VCaP (cell line): Measurements from ENCODE around the gene ATRN.

Experiments
- H3K27ac ChIP-seq: fragments of 450-650 bp; 2 replicates; pipeline ENCODE4 v1.5.1; 2017
- TF ChIP-seq, protein P1 (sequence below): fragments of 450-650 bp; conservative IDR thresholded peaks from 2 replicates; pipeline ENCODE4 v1.5.1; 2017; ENCODE audit warnings: mild to moderate bottlenecking, moderate library complexity

Gene ATRN

DNA sequence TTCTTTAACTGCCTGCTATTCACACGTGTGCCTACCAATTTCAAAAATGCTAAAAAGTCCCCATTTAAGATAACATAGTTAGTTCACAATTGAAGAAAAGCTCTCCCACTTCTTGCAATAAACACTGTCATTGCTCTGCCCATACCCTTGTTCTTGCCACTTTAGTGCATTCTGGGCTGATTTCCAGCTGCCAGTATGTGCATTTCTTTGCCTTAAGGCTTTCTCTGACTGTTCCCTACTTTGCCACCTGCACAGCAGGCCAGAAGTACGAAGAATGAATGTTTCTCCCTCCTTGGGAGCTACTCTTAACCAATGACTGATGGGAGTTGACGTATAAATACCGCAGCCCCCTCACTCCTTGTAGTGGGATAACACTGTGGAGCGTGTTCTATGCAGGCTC lies 16.0 kb upstream of the ATRN start:
- H3K27ac ChIP-seq = no peak overlapping the region
- TF ChIP-seq, protein P1, sequence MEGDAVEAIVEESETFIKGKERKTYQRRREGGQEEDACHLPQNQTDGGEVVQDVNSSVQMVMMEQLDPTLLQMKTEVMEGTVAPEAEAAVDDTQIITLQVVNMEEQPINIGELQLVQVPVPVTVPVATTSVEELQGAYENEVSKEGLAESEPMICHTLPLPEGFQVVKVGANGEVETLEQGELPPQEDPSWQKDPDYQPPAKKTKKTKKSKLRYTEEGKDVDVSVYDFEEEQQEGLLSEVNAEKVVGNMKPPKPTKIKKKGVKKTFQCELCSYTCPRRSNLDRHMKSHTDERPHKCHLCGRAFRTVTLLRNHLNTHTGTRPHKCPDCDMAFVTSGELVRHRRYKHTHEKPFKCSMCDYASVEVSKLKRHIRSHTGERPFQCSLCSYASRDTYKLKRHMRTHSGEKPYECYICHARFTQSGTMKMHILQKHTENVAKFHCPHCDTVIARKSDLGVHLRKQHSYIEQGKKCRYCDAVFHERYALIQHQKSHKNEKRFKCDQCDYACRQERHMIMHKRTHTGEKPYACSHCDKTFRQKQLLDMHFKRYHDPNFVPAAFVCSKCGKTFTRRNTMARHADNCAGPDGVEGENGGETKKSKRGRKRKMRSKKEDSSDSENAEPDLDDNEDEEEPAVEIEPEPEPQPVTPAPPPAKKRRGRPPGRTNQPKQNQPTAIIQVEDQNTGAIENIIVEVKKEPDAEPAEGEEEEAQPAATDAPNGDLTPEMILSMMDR = no peak

DNA sequence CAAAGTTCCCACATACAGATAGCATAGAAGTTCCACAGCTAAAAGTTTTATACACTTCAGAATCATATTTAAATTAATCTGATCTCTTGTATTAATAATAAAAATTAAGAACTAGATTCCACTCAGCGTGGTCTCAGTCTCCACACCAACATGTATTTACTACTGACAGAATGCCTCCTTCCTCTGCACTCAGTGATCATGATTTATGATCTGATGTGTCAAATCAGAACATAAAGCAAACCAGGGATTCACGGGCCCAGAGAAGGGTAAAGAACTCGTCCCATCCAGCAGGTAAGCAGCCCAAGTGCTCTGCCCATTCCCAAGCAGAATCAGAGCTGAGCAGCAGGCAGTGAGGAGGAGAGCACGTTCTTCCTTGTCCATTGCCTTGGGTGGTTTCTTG lies 14.2 kb upstream of the ATRN start:
- H3K27ac ChIP-seq = no peak overlapping the region
- TF ChIP-seq, protein P1 = no peak

DNA sequence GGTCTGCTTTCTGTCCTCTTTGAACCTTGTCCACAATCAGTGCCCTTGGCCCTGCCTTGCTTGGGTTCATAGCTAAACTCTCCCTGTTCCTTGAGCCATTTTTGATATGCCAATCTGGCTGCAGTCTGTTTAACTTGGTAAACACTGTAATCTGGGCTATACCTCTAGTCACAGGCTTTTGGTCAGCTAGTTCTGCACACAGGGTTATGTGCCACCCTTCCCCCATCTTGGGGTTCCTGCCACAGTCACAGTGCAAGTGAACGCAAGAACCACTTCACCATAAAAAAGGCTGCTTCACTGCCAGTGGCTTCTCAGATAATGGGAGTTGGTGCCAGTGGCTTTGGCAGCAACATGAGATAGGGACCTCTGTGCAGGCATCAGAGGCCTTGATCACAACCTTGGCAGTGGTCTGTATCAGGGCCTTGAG lies 10.9 kb upstream of the ATRN start:
- no peak overlapping the region for H3K27ac ChIP-seq

DNA sequence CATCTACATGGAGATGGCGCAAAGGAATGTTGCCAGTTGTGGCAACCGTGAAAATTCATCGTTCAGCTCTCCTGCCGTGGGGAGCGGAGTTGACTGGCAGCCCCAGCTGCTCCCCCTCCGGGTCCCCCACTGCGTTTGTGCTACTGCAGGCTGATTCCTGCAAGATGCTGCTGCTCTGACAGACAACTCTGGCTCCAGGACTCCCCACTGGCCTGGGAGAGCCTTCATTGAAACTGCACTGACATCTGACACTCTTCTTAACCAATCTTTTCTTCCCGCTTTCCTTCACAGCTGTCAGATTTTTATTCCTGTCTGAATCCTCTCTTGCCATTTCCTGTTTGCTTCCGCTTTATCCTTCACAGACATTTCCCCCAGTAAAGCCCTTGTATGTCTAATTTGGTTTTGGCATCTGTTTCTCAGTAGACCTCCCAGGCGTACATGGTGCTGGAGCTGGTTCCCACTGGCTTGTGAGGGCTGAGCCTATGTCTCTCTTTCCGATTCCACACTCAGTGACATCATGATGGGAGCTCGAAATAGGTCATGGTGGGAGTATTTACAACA lies 9.5 kb upstream of the ATRN start:
- TF ChIP-seq, protein P1 = no peak
- no peak overlapping the region for H3K27ac ChIP-seq

More for the DNA sequence above, 10.9 kb upstream of the ATRN start:
- TF ChIP-seq, protein P1 = no peak

DNA sequence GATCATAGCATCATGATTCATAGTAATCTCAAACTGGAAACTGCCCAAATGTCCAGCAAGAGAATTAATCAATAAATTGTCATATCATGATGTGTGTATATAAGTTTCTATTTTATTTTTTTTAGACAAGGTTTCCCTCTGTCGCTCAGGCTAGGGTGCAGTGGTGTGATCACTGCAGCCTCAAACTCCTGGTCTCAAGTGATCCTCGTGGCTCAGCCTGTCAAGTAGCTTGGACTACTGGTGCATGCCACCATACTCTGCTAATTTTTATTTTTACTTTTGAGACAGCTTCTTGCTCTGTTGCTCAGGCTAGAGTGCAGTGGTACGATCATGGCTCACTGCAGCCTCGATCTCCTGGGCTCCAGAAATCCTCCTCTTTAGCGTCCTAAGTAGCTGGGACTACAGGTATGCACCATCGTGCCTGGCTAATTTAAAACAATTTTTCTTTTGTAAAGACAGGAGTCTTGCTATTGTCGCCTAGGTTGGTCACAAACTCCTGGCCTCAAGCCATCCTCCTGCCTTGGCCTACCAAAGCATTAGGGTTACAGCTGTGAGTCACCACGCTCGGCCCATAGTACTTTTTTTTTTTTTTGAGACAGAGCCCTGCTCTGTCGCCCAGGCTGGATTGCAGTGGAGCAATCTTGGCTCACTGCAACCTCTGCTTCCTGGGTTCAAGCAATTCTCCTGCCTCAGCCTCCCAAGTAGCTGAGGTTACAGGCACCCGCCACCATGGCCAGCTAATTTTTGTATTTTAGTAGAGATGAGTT lies 8.7 kb upstream of the ATRN start:
- no peak overlapping the region for H3K27ac ChIP-seq
- TF ChIP-seq, protein P1 = no peak

DNA sequence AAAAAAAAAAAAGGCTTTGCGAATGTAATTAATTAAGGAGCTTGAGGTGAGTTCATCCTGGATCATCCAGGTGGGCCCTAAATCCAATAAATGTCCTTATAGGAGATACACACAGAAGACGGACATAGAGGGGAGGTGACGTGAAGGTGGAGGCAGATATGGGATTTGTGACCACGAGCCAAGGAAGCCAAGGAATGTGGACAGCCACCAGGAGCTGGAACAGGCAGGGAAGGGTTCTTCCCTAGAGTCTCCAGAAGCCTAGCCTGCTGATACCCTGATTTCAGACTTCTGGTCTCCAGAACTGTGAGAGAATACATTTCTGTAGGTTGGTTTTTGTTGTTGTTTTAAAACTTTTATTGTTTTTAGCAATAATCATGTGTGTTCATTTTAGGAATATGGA lies 6.7 kb upstream of the ATRN start:
- TF ChIP-seq, protein P1 = no peak

DNA sequence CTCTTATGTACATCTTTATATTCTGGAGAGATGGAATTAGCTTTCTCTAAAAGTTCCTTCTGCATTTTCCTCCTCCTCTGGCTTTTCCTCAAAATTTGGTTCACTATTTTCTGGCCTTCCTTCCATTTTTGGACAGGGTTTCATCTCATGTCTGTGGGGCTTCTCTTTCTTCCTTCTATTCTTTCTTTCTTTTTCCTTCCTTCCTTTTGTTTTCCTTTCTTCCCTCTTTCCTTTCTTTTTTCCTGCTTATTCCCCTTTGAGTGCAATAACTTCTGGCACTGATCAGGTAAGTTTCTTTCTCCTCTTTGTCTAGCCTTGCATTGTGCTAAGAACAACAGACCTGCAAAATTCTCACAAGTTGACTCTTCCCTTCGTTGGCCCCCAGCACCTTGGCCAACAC lies 5.5 kb upstream of the ATRN start:
- no peak overlapping the region for H3K27ac ChIP-seq

More for the DNA sequence above, 6.7 kb upstream of the ATRN start:
- no peak overlapping the region for H3K27ac ChIP-seq

More for the DNA sequence above, 5.5 kb upstream of the ATRN start:
- TF ChIP-seq, protein P1 = no peak
